ENCODE measurements around the gene B4GALT5.

Gene B4GALT5

GRCh38 chr20:49635866-49636265 is 77.8 kb downstream of the B4GALT5 start:
- Histone ChIP-seq H2BK15ac (replicated peaks; ENCODE audit: low read depth) (no peak overlapping the region), H3K4ac (ENCODE audit: low read depth, low read length) (no peak overlapping the region), H3K27me3 (ENCODE audit: insufficient read depth, low read length, poor library complexity) (no peaks in the 10 kb centered on the region), H3K56ac (ENCODE audit: low read length) (no peak overlapping the region), H3K9ac (ENCODE audit: low read length) (no peak overlapping the region), H3K36me3 (ENCODE audit: control insufficient read depth, insufficient read depth, low read length) (peaks cover 3% of the 10 kb centered on the region), H3K4me2 (ENCODE audit: low read length) (no peak overlapping the region), H3K4me3 (ENCODE audit: low read length) (no peak overlapping the region), H3K79me2 (ENCODE audit: control insufficient read depth, insufficient read depth, low read length) (no peaks in the 10 kb centered on the region), H2BK120ac (ENCODE audit: low read depth, low read length) (no peak overlapping the region), H3K27ac (ENCODE audit: low read depth, low read length) (no peak overlapping the region), H3K18ac (ENCODE audit: low read length) (no peak overlapping the region), H4K5ac (ENCODE audit: low read length) (no peak overlapping the region), H2AK5ac (ENCODE audit: low read length) (no peak overlapping the region), H3K4me1 (ENCODE audit: control insufficient read depth, low read depth, low read length) (no peaks in the 10 kb centered on the region), H4K8ac (ENCODE audit: low read depth, low read length) (no peak overlapping the region), H2BK5ac (ENCODE audit: low read length) (no peak overlapping the region), H3K79me1 (ENCODE audit: low read length) (no peaks in the 10 kb centered on the region), H3K23ac (ENCODE audit: low read length) (no peak overlapping the region)
- DNase-seq = no peak
- no CpG with 5 or more reads among the region's 12 CpGs for WGBS (ENCODE audit: extremely low coverage, insufficient coverage, low lambda C conversion rate)

- Histone ChIP-seq H3K27ac (ENCODE audit: low read depth, low read length) (no peak overlapping the region), H3K36me3 (ENCODE audit: control insufficient read depth, insufficient read depth, low read length) (peaks cover 3% of the 10 kb centered on the region)
- no CpG with 5 or more reads among the region's 16 CpGs for WGBS (ENCODE audit: extremely low coverage, insufficient coverage, low lambda C conversion rate)
These were observed 78.5 kb downstream of the B4GALT5 start for GRCh38 chr20:49635166-49635565.

GRCh38 chr20:49634116-49634515 is 79.6 kb downstream of the B4GALT5 start:
- no peaks in the 10 kb centered on the region for H3K4me1 ChIP-seq (ENCODE audit: control insufficient read depth, low read depth, low read length)
- H2BK5ac ChIP-seq (ENCODE audit: low read length) = no peak overlapping the region
- no peaks in the 10 kb centered on the region for H3K79me1 ChIP-seq (ENCODE audit: low read length)
- H3K23ac ChIP-seq (ENCODE audit: low read length) = no peak overlapping the region
- no peak overlapping the region for H4K8ac ChIP-seq (ENCODE audit: low read depth, low read length)
- no peak overlapping the region for H3K56ac ChIP-seq (ENCODE audit: low read length)
- H3K4me3 ChIP-seq (ENCODE audit: low read length) = no peak overlapping the region
- H3K36me3 ChIP-seq (ENCODE audit: control insufficient read depth, insufficient read depth, low read length) = peaks cover 3% of the 10 kb centered on the region
- no peak overlapping the region for H3K9ac ChIP-seq (ENCODE audit: low read length)
- H2BK120ac ChIP-seq (ENCODE audit: low read depth, low read length) = no peak overlapping the region
- no peak overlapping the region for H3K4ac ChIP-seq (ENCODE audit: low read depth, low read length)
- H3K27me3 ChIP-seq (ENCODE audit: insufficient read depth, low read length, poor library complexity) = no peaks in the 10 kb centered on the region
- no CpG with 5 or more reads among the region's 5 CpGs for WGBS (ENCODE audit: extremely low coverage, insufficient coverage, low lambda C conversion rate)
- H2BK15ac ChIP-seq (replicated peaks; ENCODE audit: low read depth) = no peak overlapping the region
- no peak overlapping the region for H3K4me2 ChIP-seq (ENCODE audit: low read length)
- no peak for DNase-seq
- H3K79me2 ChIP-seq (ENCODE audit: control insufficient read depth, insufficient read depth, low read length) = no peaks in the 10 kb centered on the region
- H3K27ac ChIP-seq (ENCODE audit: low read depth, low read length) = no peak overlapping the region
- H2AK5ac ChIP-seq (ENCODE audit: low read length) = no peak overlapping the region
- H3K18ac ChIP-seq (ENCODE audit: low read length) = no peak overlapping the region
- no peak overlapping the region for H4K5ac ChIP-seq (ENCODE audit: low read length)

More at GRCh38 chr20:49635166-49635565, 78.5 kb downstream of the B4GALT5 start:
- Histone ChIP-seq H2BK15ac (replicated peaks; ENCODE audit: low read depth) (no peak overlapping the region), H3K4me1 (ENCODE audit: control insufficient read depth, low read depth, low read length) (no peaks in the 10 kb centered on the region), H3K79me1 (ENCODE audit: low read length) (no peaks in the 10 kb centered on the region), H3K27me3 (ENCODE audit: insufficient read depth, low read length, poor library complexity) (no peaks in the 10 kb centered on the region), H2AK5ac (ENCODE audit: low read length) (no peak overlapping the region), H3K4ac (ENCODE audit: low read depth, low read length) (no peak overlapping the region), H3K4me2 (ENCODE audit: low read length) (no peak overlapping the region), H4K5ac (ENCODE audit: low read length) (no peak overlapping the region), H3K4me3 (ENCODE audit: low read length) (no peak overlapping the region), H3K23ac (ENCODE audit: low read length) (no peak overlapping the region), H3K79me2 (ENCODE audit: control insufficient read depth, insufficient read depth, low read length) (no peaks in the 10 kb centered on the region), H3K18ac (ENCODE audit: low read length) (no peak overlapping the region), H4K8ac (ENCODE audit: low read depth, low read length) (no peak overlapping the region), H3K56ac (ENCODE audit: low read length) (no peak overlapping the region), H2BK120ac (ENCODE audit: low read depth, low read length) (no peak overlapping the region), H3K9ac (ENCODE audit: low read length) (no peak overlapping the region), H2BK5ac (ENCODE audit: low read length) (no peak overlapping the region)
- no peak for DNase-seq

GRCh38 chr20:49633643-49634042 is 80.0 kb downstream of the B4GALT5 start:
- DNase-seq = no peak
- H4K5ac ChIP-seq (ENCODE audit: low read length) = no peak overlapping the region
- H3K36me3 ChIP-seq (ENCODE audit: control insufficient read depth, insufficient read depth, low read length) = peaks cover 3% of the 10 kb centered on the region
- H3K4me2 ChIP-seq (ENCODE audit: low read length) = no peak overlapping the region
- no peak overlapping the region for H2BK5ac ChIP-seq (ENCODE audit: low read length)
- no peaks in the 10 kb centered on the region for H3K79me1 ChIP-seq (ENCODE audit: low read length)
- H2AK5ac ChIP-seq (ENCODE audit: low read length) = no peak overlapping the region
- no peak overlapping the region for H3K18ac ChIP-seq (ENCODE audit: low read length)
- no peak overlapping the region for H3K27ac ChIP-seq (ENCODE audit: low read depth, low read length)
- no peak overlapping the region for H2BK15ac ChIP-seq (replicated peaks; ENCODE audit: low read depth)
- H2BK120ac ChIP-seq (ENCODE audit: low read depth, low read length) = no peak overlapping the region
- no peak overlapping the region for H3K4me3 ChIP-seq (ENCODE audit: low read length)
- H3K23ac ChIP-seq (ENCODE audit: low read length) = no peak overlapping the region
- H3K4me1 ChIP-seq (ENCODE audit: control insufficient read depth, low read depth, low read length) = no peaks in the 10 kb centered on the region
- no CpG with 5 or more reads among the region's 4 CpGs for WGBS (ENCODE audit: extremely low coverage, insufficient coverage, low lambda C conversion rate)
- H3K79me2 ChIP-seq (ENCODE audit: control insufficient read depth, insufficient read depth, low read length) = no peaks in the 10 kb centered on the region
- H3K4ac ChIP-seq (ENCODE audit: low read depth, low read length) = no peak overlapping the region
- no peak overlapping the region for H4K8ac ChIP-seq (ENCODE audit: low read depth, low read length)
- no peaks in the 10 kb centered on the region for H3K27me3 ChIP-seq (ENCODE audit: insufficient read depth, low read length, poor library complexity)
- no peak overlapping the region for H3K56ac ChIP-seq (ENCODE audit: low read length)
- H3K9ac ChIP-seq (ENCODE audit: low read length) = no peak overlapping the region

- H3K56ac ChIP-seq (ENCODE audit: low read length) = no peak overlapping the region
- no CpG with 5 or more reads among the region's 5 CpGs for WGBS (ENCODE audit: extremely low coverage, insufficient coverage, low lambda C conversion rate)
These were observed 80.7 kb downstream of the B4GALT5 start for GRCh38 chr20:49633023-49633422.

GRCh38 chr20:49631856-49632418 is 81.7 kb downstream of the B4GALT5 start:
- Histone ChIP-seq H3K79me1 (ENCODE audit: low read length) (no peaks in the 10 kb centered on the region), H4K8ac (ENCODE audit: low read depth, low read length) (no peak overlapping the region), H2BK15ac (replicated peaks; ENCODE audit: low read depth) (no peak overlapping the region), H3K4me1 (ENCODE audit: control insufficient read depth, low read depth, low read length) (no peaks in the 10 kb centered on the region), H3K4ac (ENCODE audit: low read depth, low read length) (no peak overlapping the region), H3K9ac (ENCODE audit: low read length) (no peak overlapping the region), H3K27me3 (ENCODE audit: insufficient read depth, low read length, poor library complexity) (no peaks in the 10 kb centered on the region), H3K4me3 (ENCODE audit: low read length) (no peak overlapping the region), H4K5ac (ENCODE audit: low read length) (no peak overlapping the region), H3K23ac (ENCODE audit: low read length) (no peak overlapping the region), H3K27ac (ENCODE audit: low read depth, low read length) (no peak overlapping the region), H3K79me2 (ENCODE audit: control insufficient read depth, insufficient read depth, low read length) (no peaks in the 10 kb centered on the region), H2BK120ac (ENCODE audit: low read depth, low read length) (no peak overlapping the region), H2AK5ac (ENCODE audit: low read length) (no peak overlapping the region), H3K4me2 (ENCODE audit: low read length) (no peak overlapping the region), H3K56ac (ENCODE audit: low read length) (no peak overlapping the region), H3K18ac (ENCODE audit: low read length) (no peak overlapping the region), H2BK5ac (ENCODE audit: low read length) (no peak overlapping the region), H3K36me3 (ENCODE audit: control insufficient read depth, insufficient read depth, low read length) (peaks cover 3% of the 10 kb centered on the region)
- WGBS (ENCODE audit: extremely low coverage, insufficient coverage, low lambda C conversion rate) = no CpG with 5 or more reads among the region's 15 CpGs
- no peak for DNase-seq

More at GRCh38 chr20:49633023-49633422, 80.7 kb downstream of the B4GALT5 start:
- H2AK5ac ChIP-seq (ENCODE audit: low read length) = no peak overlapping the region
- no peak overlapping the region for H3K27ac ChIP-seq (ENCODE audit: low read depth, low read length)
- no peak overlapping the region for H2BK15ac ChIP-seq (replicated peaks; ENCODE audit: low read depth)
- H3K18ac ChIP-seq (ENCODE audit: low read length) = no peak overlapping the region
- no peak for DNase-seq
- H3K4ac ChIP-seq (ENCODE audit: low read depth, low read length) = no peak overlapping the region
- H3K79me1 ChIP-seq (ENCODE audit: low read length) = no peaks in the 10 kb centered on the region
- no peaks in the 10 kb centered on the region for H3K79me2 ChIP-seq (ENCODE audit: control insufficient read depth, insufficient read depth, low read length)
- H3K36me3 ChIP-seq (ENCODE audit: control insufficient read depth, insufficient read depth, low read length) = peaks cover 3% of the 10 kb centered on the region
- no peak overlapping the region for H3K9ac ChIP-seq (ENCODE audit: low read length)
- no peaks in the 10 kb centered on the region for H3K27me3 ChIP-seq (ENCODE audit: insufficient read depth, low read length, poor library complexity)
- no peak overlapping the region for H3K23ac ChIP-seq (ENCODE audit: low read length)
- H4K5ac ChIP-seq (ENCODE audit: low read length) = no peak overlapping the region
- H4K8ac ChIP-seq (ENCODE audit: low read depth, low read length) = no peak overlapping the region
- H2BK5ac ChIP-seq (ENCODE audit: low read length) = no peak overlapping the region
- H3K4me1 ChIP-seq (ENCODE audit: control insufficient read depth, low read depth, low read length) = no peaks in the 10 kb centered on the region
- no peak overlapping the region for H3K4me2 ChIP-seq (ENCODE audit: low read length)
- H2BK120ac ChIP-seq (ENCODE audit: low read depth, low read length) = no peak overlapping the region
- no peak overlapping the region for H3K4me3 ChIP-seq (ENCODE audit: low read length)

Measured in mesendoderm (in vitro differentiated cells).